ENCODE results near the gene AP2A1.

Gene AP2A1

GRCh38 chr19:49856574-49857021 lies 89.8 kb downstream of the AP2A1 start:
- DNase-seq (ENCODE audit: low spot score), result peak; percentile 25

Data from D341Med (cell line).